Activated naive CD4-positive, alpha-beta T cell treated with anti-CD3 and anti-CD28 coated beads, Interleukin-2, amount 10 ng/mL, durations not matched to agents 7 days and 5 days (primary cell): Measurements from ENCODE around the gene ADCY4.
A peak's percentile ranks its signal among the peaks of the same experiment; 100 is the strongest.

ENCODE experiments used
- CTCF ChIA-PET: fragments of 350-600 bp; sonication (Branson Sonifier 250); formaldehyde crosslinking; loops from one replicate; lab custom pipeline; 2021; ENCODE audit warnings: antibody characterized with exemption; lab: Charles Lee
- DNase-seq: peaks from one replicate; pipeline ENCODE4 v3.0.0-alpha.2; 2020
- H3K27ac Mint-ChIP-seq: one replicate; pipeline ENCODE4 v1.8.0; 2021; ENCODE audit warnings: mild to moderate bottlenecking, moderate library complexity, mixed read lengths
- H3K27me3 Mint-ChIP-seq: one replicate; pipeline ENCODE4 v1.8.0; 2021; ENCODE audit warnings: mild to moderate bottlenecking, mixed read lengths
- H3K36me3 Mint-ChIP-seq: one replicate; pipeline ENCODE4 v1.8.0; 2021; ENCODE audit warnings: mixed read lengths
- H3K4me1 Mint-ChIP-seq: one replicate; pipeline ENCODE4 v1.8.0; 2021; ENCODE audit warnings: mixed read lengths
- H3K4me3 Mint-ChIP-seq: one replicate; pipeline ENCODE4 v1.8.0; 2021; ENCODE audit warnings: mild to moderate bottlenecking, moderate library complexity, mixed read lengths
- H3K9me3 Mint-ChIP-seq: one replicate; pipeline ENCODE4 v1.8.0; 2021; ENCODE audit warnings: mixed read lengths

The ADCY4 gene

DNA sequence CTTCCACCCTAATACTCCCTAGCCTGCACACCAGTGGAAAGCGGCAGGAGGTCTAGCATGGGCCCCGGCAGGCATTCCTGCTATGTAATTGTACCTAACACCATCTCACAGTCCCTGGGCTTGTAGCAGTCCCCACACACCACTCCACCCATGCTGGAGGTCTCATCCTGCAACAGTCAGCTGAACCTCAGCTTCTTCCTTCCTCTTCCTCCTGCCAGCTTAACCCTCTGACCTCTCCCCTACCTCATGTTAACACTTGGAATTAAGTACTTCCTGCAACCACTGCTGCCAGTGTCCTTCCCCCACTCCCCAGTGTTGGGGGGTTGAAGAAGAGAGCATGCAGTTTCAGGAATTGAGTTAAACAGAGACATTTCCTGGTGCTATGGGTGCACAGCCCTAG lies 7.6 kb downstream of the ADCY4 start:
- CTCF ChIA-PET, result interaction anchor here (0.7 to 18.8 kb wide), 6 partner anchors 9 to 112 kb away, joined by 3 to 557 read pairs (median 3); partner anchors contain the start of genes CBLN3, CIDEB, KHNYN and LTB4R
- no peak overlapping the region for H3K4me3 Mint-ChIP-seq
- H3K27ac Mint-ChIP-seq, result no peak overlapping the region

DNA sequence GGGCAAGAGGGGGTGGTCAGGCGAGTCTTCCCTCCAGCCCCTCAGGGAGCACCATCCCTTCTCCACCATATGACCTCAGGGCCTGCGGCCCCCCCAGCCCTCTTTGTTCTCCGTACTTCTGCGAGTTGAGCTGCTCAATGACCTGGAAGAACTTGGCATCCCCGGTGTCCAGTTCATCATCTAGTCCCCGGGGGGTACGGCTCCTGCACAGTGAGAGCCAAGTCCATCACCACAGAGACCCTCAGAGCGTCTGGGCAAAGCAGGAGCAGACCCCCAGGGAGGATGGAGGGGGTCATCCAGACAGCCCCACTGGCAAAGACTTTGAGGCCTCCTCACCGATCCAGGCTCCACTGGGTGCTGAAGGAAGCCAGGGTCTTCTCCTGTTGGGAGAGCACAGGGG lies 8.9 kb downstream of the ADCY4 start:
- no peaks in the 10 kb centered on the region for H3K9me3 Mint-ChIP-seq
- H3K4me1 Mint-ChIP-seq, result peaks cover 27% of the 10 kb centered on the region
- DNase-seq, result no peak
- H3K27me3 Mint-ChIP-seq, result peaks cover 75% of the 10 kb centered on the region
- no peaks in the 10 kb centered on the region for H3K36me3 Mint-ChIP-seq
- no peak overlapping the region for H3K4me3 Mint-ChIP-seq
- no peak overlapping the region for H3K27ac Mint-ChIP-seq
- CTCF ChIA-PET, result interaction anchor here (2.2 to 18.8 kb wide), 2 partner anchors 8 to 104 kb away, joined by 9 to 557 read pairs; partner anchors contain the start of genes CBLN3 and KHNYN

More for the DNA sequence above, 7.6 kb downstream of the ADCY4 start:
- Mint-ChIP-seq H3K27me3 (peaks cover 80% of the 10 kb centered on the region), H3K9me3 (no peaks in the 10 kb centered on the region), H3K4me1 (peaks cover 38% of the 10 kb centered on the region), H3K36me3 (no peaks in the 10 kb centered on the region)
- no peak for DNase-seq

DNA sequence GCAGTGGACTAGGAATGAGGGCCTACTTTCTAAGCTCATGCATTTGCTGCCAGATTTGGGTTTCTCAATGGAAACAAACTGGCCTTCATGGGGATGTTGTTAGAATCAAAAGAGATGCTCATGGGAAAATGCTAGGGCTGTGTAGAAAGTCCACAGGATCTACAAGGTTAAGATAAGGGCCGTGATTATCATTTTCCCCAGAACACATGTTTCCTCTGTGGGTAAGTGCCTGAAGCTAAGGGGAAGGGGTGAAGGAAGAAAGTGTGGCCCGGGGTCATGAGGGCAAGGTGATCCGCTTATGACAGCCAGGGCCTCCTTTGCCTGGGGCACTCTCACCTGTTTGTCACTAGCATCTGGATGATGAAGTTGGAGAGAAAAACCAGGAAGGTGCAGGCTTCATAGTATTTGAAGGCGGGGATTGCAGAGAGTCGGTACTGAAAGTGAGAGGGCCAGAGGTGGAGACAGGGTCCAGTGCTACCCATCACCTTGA lies 9.8 kb downstream of the ADCY4 start:
- Mint-ChIP-seq H3K27me3 (peaks cover 76% of the 10 kb centered on the region), H3K4me1 (peaks cover 27% of the 10 kb centered on the region), H3K9me3 (no peaks in the 10 kb centered on the region), H3K27ac (no peak overlapping the region), H3K36me3 (no peaks in the 10 kb centered on the region), H3K4me3 (no peak overlapping the region)
- no peak for DNase-seq
- CTCF ChIA-PET, result interaction anchor here (0.7 to 18.8 kb wide), 5 partner anchors 8 to 105 kb away, joined by 3 to 557 read pairs (median 6); partner anchors contain the start of genes CBLN3, KHNYN and LTB4R2

DNA sequence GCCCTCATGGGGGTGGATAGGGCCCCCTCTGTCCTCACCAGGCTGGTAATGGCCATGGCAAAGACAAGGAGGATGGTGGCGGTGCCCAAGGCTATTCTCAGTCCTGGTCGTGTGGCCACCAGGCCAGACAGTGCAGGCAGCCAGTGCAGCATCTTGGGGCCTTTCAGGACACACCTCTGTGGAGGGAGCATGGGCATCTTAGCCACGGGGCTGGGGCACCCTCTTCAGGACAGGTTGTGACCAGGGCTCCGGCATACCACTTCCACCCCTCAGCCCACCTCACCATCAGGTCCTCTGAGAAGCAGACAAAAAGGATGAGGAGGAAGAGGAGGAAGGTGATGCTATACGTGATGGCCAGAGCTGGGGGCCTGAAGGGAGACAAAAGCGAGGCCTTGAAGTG lies 10.8 kb downstream of the ADCY4 start:
- CTCF ChIA-PET, result interaction anchor here (1.5 to 18.8 kb wide), 4 partner anchors 10 to 106 kb away, joined by 3 to 557 read pairs (median 8); partner anchors contain the start of genes CBLN3, KHNYN and LTB4R2
- no peak overlapping the region for H3K4me3 Mint-ChIP-seq
- H3K9me3 Mint-ChIP-seq, result no peaks in the 10 kb centered on the region
- H3K27me3 Mint-ChIP-seq, result peaks cover 76% of the 10 kb centered on the region
- no peaks in the 10 kb centered on the region for H3K36me3 Mint-ChIP-seq
- H3K4me1 Mint-ChIP-seq, result peaks cover 18% of the 10 kb centered on the region
- DNase-seq, result no peak
- H3K27ac Mint-ChIP-seq, result no peak overlapping the region

DNA sequence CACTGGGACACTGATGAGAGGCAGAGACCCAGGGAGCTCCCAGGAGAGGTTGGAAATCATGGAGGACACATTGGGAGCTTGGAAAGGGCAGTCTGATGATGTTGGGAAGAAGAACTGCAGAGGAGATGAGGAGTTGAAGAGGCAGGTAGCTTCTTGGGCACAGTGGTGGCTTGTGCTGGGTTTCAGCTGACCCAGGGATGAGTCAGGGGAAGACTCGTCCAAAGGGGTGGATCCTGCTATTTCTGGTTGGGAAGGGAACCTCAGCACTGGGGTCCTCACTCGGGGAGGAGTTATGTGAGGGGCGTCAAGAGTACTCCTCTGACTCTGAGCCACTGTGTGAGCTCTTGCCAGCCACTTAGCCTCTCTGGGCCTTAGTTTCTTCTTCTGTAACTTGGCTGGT lies 11.5 kb downstream of the ADCY4 start:
- DNase-seq, result no peak
- no peak overlapping the region for H3K27ac Mint-ChIP-seq
- no peaks in the 10 kb centered on the region for H3K9me3 Mint-ChIP-seq
- CTCF ChIA-PET, result interaction anchor here (0.9 to 18.8 kb wide), 5 partner anchors 10 to 108 kb away, joined by 3 to 557 read pairs (median 8); partner anchors contain the start of genes CBLN3, CIDEB, KHNYN and LTB4R2
- H3K4me3 Mint-ChIP-seq, result no peak overlapping the region
- no peaks in the 10 kb centered on the region for H3K36me3 Mint-ChIP-seq
- H3K4me1 Mint-ChIP-seq, result peaks cover 13% of the 10 kb centered on the region
- H3K27me3 Mint-ChIP-seq, result peaks cover 81% of the 10 kb centered on the region

DNA sequence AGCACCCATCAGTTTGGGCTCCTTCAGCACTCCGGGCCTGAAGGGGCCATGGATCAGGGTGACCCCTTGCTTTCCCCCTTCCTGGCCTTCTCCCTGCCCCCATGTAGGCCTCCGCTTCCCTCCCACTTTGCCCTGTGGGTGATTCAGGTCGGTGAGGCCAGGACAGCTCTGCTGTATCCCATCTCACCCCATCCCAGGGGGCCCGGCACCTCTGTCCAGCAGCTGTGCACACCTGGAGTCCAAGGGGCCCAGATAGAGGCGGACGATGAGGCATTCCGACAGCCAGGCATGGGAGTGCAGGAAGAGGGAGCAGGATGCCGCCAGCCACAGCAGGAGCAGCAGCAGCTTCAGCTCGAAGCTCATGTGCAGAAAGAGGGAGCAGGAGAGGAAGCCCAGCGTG lies 12.2 kb downstream of the ADCY4 start:
- peaks cover 82% of the 10 kb centered on the region for H3K27me3 Mint-ChIP-seq
- H3K36me3 Mint-ChIP-seq, result peaks cover 3% of the 10 kb centered on the region
- H3K4me1 Mint-ChIP-seq, result peaks cover 11% of the 10 kb centered on the region
- no peak for DNase-seq
- no peaks in the 10 kb centered on the region for H3K9me3 Mint-ChIP-seq
- CTCF ChIA-PET, result interaction anchor here (0.9 to 2.2 kb wide), 5 partner anchors 10 to 113 kb away, joined by 3 to 8 read pairs (median 4); partner anchors contain the start of genes CIDEB and LTB4R2
- H3K27ac Mint-ChIP-seq, result no peak overlapping the region
- no peak overlapping the region for H3K4me3 Mint-ChIP-seq

DNA sequence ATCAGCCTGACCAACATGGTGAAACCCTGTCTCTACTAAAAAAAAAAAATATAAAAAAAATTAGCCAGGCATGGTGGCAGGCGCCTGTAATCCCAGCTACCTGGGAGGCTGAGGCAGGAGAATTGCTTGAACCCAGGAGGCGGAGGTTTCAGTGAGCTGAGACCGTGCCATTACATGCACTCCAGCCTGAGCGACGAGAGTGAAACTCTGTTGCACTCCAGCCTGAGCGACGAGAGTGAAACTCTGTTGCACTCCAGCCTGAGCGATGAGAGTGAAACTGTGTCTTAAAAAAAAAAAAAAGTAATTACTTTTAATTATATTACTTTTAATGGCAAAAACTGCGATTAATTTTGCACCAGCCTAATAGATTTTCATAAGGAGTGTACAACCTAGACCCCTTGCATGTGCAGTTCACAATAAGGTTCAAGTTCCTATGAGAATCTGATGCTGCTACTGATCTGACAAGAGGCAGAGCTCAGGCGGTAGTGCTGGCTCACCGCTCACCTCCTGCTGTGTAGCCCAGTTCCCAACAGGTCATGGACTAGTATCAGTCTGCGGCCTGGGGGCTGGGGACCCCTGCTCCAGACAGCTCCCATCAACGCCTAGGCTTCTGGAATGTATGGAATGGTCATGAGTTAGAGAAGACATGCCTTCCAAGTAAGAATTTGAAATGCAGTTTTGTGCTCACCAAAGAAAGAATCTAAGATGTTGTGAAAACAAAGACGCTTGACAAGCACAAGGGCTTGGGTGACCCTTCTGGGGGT lies 13.5 kb downstream of the ADCY4 start:
- peaks cover 77% of the 10 kb centered on the region for H3K27me3 Mint-ChIP-seq
- H3K36me3 Mint-ChIP-seq, result peaks cover 3% of the 10 kb centered on the region
- no peak for DNase-seq
- no peak overlapping the region for H3K4me3 Mint-ChIP-seq
- CTCF ChIA-PET, result interaction anchor here (0.9 to 2.2 kb wide), 3 partner anchors 11 to 114 kb away, joined by 3 to 8 read pairs (median 4); partner anchors contain the start of gene CIDEB
- no peaks in the 10 kb centered on the region for H3K9me3 Mint-ChIP-seq
- H3K27ac Mint-ChIP-seq, result no peak overlapping the region
- peaks cover 9% of the 10 kb centered on the region for H3K4me1 Mint-ChIP-seq

DNA sequence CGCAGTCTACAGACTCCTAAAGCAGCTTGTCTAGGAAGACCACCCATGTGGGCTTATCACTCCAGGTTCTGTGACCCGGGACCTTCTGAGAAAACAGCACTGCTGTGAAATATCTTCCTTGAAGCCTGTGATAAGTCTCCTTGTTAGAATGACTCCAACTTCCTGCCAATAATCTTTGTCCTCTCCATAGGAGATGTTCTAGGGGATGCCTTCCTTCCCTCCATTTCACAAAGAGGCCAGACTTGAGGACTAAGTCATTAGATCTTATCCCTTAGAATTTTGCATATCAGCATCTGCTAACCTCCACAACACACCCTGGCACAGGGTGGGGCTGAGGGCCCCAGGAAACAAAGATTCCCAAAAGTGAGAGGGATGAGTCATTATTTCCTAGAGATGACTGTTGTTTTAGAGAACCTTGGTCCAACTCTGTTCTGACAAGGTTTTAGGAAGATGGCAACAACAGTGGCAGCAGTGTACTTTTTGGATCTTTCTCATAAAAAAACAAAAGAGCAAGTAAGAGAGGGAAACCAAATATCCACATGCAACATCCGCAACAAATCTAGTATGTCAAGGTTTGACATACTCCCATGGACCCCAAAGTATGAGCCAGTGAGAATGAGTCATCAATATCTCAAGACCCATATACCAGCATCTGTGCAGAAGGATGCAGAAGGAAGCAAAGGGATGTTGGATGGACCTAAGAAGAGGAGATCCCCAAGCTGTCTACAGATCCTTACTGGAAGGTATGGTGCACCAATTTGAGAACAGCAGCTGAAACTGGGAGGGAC lies 17.5 kb downstream of the ADCY4 start:
- DNase-seq, result no peak
- Mint-ChIP-seq H3K27me3 (peaks cover 37% of the 10 kb centered on the region), H3K36me3 (peaks cover 24% of the 10 kb centered on the region), H3K9me3 (no peaks in the 10 kb centered on the region), H3K4me1 (peaks cover 41% of the 10 kb centered on the region), H3K4me3 (no peak overlapping the region), H3K27ac (peak overlapping the region; percentile 40)
- CTCF ChIA-PET, result interaction anchor here (1.8 to 13.0 kb wide), 2 partner anchors 9 to 14 kb away, joined by 10 to 129 read pairs; partner anchors contain the start of genes ADCY4, CIDEB and LTB4R2

DNA sequence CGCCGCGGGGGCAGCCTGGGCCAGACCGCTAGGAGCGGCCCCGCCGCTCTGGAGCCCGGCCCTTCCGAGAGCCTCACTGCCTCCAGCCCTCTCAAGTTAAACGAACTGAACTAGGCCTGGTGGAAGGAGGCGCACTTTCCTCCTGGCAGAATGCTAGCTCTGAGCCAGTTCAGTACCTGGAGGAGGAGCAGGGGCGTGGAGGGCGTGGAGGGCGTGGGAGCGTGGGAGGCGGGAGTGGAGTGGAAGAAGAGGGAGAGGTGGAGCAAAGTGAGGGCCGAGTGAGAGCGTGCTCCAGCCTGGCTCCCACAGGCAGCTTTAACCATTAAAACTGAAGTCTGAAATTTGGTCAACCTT lies 18.3 kb downstream of the ADCY4 start:
- CTCF ChIA-PET, result interaction anchor here (1.2 to 13.0 kb wide), 2 partner anchors 15 to 20 kb away, joined by 3 to 129 read pairs; partner anchors contain the start of gene ADCY4
- Mint-ChIP-seq H3K27ac (no peak overlapping the region), H3K27me3 (peaks cover 29% of the 10 kb centered on the region), H3K4me3 (no peak overlapping the region), H3K9me3 (no peaks in the 10 kb centered on the region), H3K4me1 (peaks cover 49% of the 10 kb centered on the region), H3K36me3 (peaks cover 28% of the 10 kb centered on the region)
- DNase-seq, result no peak

DNA sequence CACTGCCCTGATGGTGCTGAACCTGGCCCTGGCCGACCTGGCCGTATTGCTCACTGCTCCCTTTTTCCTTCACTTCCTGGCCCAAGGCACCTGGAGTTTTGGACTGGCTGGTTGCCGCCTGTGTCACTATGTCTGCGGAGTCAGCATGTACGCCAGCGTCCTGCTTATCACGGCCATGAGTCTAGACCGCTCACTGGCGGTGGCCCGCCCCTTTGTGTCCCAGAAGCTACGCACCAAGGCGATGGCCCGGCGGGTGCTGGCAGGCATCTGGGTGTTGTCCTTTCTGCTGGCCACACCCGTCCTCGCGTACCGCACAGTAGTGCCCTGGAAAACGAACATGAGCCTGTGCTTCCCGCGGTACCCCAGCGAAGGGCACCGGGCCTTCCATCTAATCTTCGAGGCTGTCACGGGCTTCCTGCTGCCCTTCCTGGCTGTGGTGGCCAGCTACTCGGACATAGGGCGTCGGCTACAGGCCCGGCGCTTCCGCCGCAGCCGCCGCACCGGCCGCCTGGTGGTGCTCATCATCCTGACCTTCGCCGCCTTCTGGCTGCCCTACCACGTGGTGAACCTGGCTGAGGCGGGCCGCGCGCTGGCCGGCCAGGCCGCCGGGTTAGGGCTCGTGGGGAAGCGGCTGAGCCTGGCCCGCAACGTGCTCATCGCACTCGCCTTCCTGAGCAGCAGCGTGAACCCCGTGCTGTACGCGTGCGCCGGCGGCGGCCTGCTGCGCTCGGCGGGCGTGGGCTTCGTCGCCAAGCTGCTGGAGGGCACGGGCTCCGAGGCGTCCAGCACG lies 18.9 kb downstream of the ADCY4 start:
- Mint-ChIP-seq H3K4me3 (no peak overlapping the region), H3K4me1 (peaks cover 52% of the 10 kb centered on the region)

DNA sequence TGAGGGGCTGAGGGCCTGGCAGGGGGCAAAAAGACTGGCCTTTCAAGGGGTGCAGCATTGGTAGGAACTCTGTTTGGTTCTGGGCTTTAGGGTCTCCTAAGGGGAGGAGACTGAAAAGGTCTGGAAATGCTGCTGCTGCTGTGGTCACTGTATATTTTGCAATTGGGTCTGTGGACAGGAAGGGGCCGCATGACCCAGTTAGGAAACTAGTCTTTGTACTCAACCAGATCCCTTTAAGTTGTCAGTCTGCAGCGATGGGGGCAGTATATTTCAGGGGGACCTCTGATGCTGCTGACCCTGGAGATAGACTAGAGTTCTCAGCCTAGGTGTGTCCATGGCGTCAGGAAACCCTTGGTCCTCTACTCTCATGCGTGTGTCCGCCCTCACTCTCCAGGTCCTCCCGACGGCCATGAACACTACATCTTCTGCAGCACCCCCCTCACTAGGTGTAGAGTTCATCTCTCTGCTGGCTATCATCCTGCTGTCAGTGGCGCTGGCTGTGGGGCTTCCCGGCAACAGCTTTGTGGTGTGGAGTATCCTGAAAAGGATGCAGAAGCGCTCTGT lies 19.5 kb downstream of the ADCY4 start:
- H3K36me3 Mint-ChIP-seq, result peaks cover 28% of the 10 kb centered on the region
- H3K4me1 Mint-ChIP-seq, result peaks cover 54% of the 10 kb centered on the region
- no peak overlapping the region for H3K4me3 Mint-ChIP-seq
- CTCF ChIA-PET, result interaction anchor here (1.2 to 13.0 kb wide), 2 partner anchors 16 to 19 kb away, joined by 3 to 129 read pairs; partner anchors contain the start of gene ADCY4
- no peak overlapping the region for H3K27ac Mint-ChIP-seq
- no peak for DNase-seq
- H3K9me3 Mint-ChIP-seq, result no peaks in the 10 kb centered on the region
- peaks cover 22% of the 10 kb centered on the region for H3K27me3 Mint-ChIP-seq

More for the DNA sequence above, 18.9 kb downstream of the ADCY4 start:
- H3K27ac Mint-ChIP-seq, result no peak overlapping the region
- peaks cover 28% of the 10 kb centered on the region for H3K36me3 Mint-ChIP-seq
- H3K9me3 Mint-ChIP-seq, result no peaks in the 10 kb centered on the region
- no peak for DNase-seq
- peaks cover 28% of the 10 kb centered on the region for H3K27me3 Mint-ChIP-seq
- CTCF ChIA-PET, result interaction anchor here (1.2 to 13.0 kb wide), 2 partner anchors 15 to 19 kb away, joined by 3 to 129 read pairs; partner anchors contain the start of gene ADCY4

DNA sequence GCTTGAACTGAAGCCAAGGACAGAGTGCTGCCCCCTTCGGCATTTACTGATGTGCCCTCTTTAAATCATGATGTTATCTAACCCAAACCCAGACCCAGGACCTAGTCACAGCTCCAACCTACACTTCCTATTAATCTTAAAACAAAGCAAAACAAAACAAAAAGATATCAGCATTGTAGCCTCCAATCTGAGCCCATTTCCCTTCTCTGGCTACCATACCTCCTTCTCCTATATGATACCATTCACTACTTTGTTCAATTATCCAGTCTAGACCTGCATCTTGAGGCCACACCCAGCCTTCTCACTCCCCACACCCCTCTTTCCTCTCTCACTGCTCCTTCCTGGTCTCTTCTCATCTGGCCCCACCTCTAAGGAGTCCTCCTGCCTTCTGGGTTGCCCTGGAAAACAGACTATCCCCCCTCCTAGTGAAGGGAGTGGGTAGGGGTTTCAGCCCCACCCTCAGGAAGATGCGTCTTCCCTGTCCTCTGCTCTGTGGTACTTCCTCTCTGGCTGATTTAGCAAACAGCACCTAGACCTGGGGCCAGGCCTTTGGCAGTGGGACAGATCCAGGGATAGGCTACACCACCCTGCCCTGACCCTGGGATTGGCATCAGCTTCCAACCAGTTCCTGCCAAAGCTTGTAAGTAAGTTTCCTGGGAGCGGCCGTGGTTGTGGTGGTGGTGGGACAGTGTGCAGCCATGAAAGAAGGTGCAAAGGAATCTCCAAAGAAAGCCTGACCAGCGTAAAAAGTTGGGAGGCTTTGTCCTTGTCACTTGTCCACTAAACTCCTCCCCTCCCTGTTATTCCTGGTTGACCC lies 20.3 kb downstream of the ADCY4 start:
- Mint-ChIP-seq H3K27me3 (peaks cover 14% of the 10 kb centered on the region), H3K4me3 (peak overlapping the region; percentile 45), H3K9me3 (no peaks in the 10 kb centered on the region), H3K36me3 (peaks cover 28% of the 10 kb centered on the region), H3K4me1 (peaks cover 61% of the 10 kb centered on the region), H3K27ac (peak overlapping the region; percentile 88)
- DNase-seq, result no peak
- CTCF ChIA-PET, result interaction anchor here (1.0 to 13.0 kb wide), 4 partner anchors 16 to 71 kb away, joined by 3 to 129 read pairs (median 54); partner anchors contain the start of genes ADCY4, DHRS1 and NOP9
